PFSK-1 (cell line): Measurements from ENCODE around the gene CKAP2L.

Source experiments
- POLR2AphosphoS5 ChIP-seq: IDR thresholded peaks from 2 replicates; pipeline ENCODE4 v1.6.1; 2012; ENCODE audit warnings: low read depth, mild to moderate bottlenecking, control low read depth, low read length, moderate library complexity
- SIN3A ChIP-seq: IDR thresholded peaks from 2 replicates; pipeline ENCODE4 v1.6.1; 2012; ENCODE audit warnings: mild to moderate bottlenecking, low read length, moderate library complexity, borderline replicate concordance; ENCODE audit not compliant: insufficient read depth
- TAF1 ChIP-seq: IDR thresholded peaks from 2 replicates; pipeline ENCODE4 v1.6.1; 2012; ENCODE audit warnings: low read length, control low read depth, borderline replicate concordance; ENCODE audit not compliant: insufficient read depth

DNA sequence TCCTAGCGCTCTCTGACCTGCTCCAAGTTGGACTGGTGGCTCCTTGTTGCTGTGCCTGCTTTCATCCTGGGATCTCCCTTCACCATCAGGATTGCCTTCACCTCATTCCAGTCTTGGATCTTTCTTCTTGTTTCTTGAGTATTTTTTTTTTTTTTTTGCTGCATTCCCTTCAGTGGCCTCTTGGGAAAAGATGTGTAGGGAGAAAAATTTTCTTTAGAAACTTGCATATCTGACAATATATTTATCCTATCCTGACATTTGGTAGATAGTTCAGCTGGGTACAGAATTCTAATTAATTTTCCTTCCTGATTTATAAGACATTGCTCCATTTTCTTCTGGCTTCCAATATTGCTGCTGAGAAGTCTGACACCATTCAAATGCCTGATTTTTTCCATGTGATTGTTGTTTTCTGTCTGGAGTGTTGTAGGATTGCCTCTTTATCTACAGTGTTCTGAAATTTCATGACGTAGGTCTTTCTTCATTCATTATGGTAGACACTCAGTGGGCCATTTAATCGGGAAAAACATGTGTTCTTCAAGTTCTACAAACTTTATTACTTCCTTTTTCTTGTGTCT is 42.9 kb upstream of the CKAP2L start:
- TF ChIP-seq TAF1 (no peak), POLR2AphosphoS5 (no peak), SIN3A (no peak)
